T-cell (primary cell): ENCODE results near the gene FAM177A1. TPM values are rescaled to one million over a fixed set of nuclear protein-coding genes. Genes with fewer than 3 reads are reported as not detected.

Experiments used
- ATAC-seq, 4 experiments: fragments of 200-7000 bp in 3 of 4; fragments of 150-1000 bp in 1 of 4; cut with Tn5 transposase; replicated peaks in 1 of 4; 1 replicate in 3 of 4; 2 replicates in 1 of 4; pipeline ENCODE4 v1.10.0; 2021; ENCODE audit warnings: moderate library complexity in 3 of 4, mild to moderate bottlenecking in 2 of 4, moderate number of reproducible peaks in 1 of 4
- CTCF ChIA-PET, 2 donors: fragments of 300-600 bp; sonication (Branson Sonifier 250); formaldehyde crosslinking; loops; one replicate each; lab custom pipeline; 2022; ENCODE audit warnings: antibody characterized with exemption in 2 of 2; lab: Charles Lee
- POLR2A ChIA-PET, 2 donors: fragments of 300-600 bp; sonication (Branson Sonifier 250); formaldehyde crosslinking; loops; one replicate each; lab custom pipeline; 2022; ENCODE audit warnings: antibody characterized with exemption in 2 of 2; lab: Charles Lee
- DNase-seq, 35 experiments: peaks; one replicate each; pipeline versions ENCODE4 v3.0.0 to v3.0.0-alpha.2; 2013 to 2023
- H3K27ac ChIP-seq: one replicate; pipeline ENCODE4 v1.5.1; 2013; ENCODE audit warnings: low read length
- H3K27me3 ChIP-seq, 2 experiments: replicated peaks in 1 of 2; 1 replicate in 1 of 2; 2 replicates in 1 of 2; pipeline versions ENCODE4 v1.6.1 to v1.7.0; 2013; ENCODE audit warnings: low read length in 1 of 2, mixed read lengths in 1 of 2; ENCODE audit not compliant: control insufficient read depth in 2 of 2, insufficient read depth in 2 of 2; ENCODE audit errors: extremely low read depth in 1 of 2
- H3K36me3 ChIP-seq, 2 donors: 1 replicate in 1 of 2; 2 replicates in 1 of 2; pipeline versions ENCODE4 v1.6.1 to v1.7.0; 2013; ENCODE audit warnings: low read length in 1 of 2; ENCODE audit not compliant: control insufficient read depth in 2 of 2, insufficient read depth in 1 of 2; ENCODE audit errors: extremely low read depth in 1 of 2
- H3K4me1 ChIP-seq, 2 experiments: 1 replicate in 1 of 2; 2 replicates in 1 of 2; pipeline versions ENCODE4 v1.6.1 to v1.7.0; 2013; ENCODE audit warnings: low read length in 2 of 2, mixed read lengths in 1 of 2; ENCODE audit not compliant: insufficient read depth in 2 of 2, control insufficient read depth in 1 of 2; ENCODE audit errors: extremely low read depth in 1 of 2
- H3K4me3 ChIP-seq, 2 donors: 1 replicate in 1 of 2; 2 replicates in 1 of 2; pipeline versions ENCODE4 v1.5.1 to v1.7.0; 2013; ENCODE audit warnings: mild to moderate bottlenecking in 2 of 2, low read length in 1 of 2, moderate library complexity in 1 of 2; ENCODE audit not compliant: control insufficient read depth in 1 of 2; ENCODE audit errors: extremely low read depth in 1 of 2
- H3K9me3 ChIP-seq: 2 replicates; pipeline ENCODE4 v1.7.0; 2013
- H3K27ac Mint-ChIP-seq, 2 donors: one replicate each; pipeline ENCODE4 v1.8.0; 2020 to 2021; ENCODE audit warnings: mild to moderate bottlenecking in 2 of 2, mixed read lengths in 2 of 2
- H3K27me3 Mint-ChIP-seq, 2 donors: one replicate each; pipeline ENCODE4 v1.8.0; 2021 to 2022; ENCODE audit warnings: mixed read lengths in 2 of 2
- H3K36me3 Mint-ChIP-seq: one replicate; pipeline ENCODE4 v1.8.0; 2021; ENCODE audit warnings: mixed read lengths
- H3K4me1 Mint-ChIP-seq, 3 donors: one replicate each; pipeline ENCODE4 v1.8.0; 2020 to 2022; ENCODE audit warnings: mixed read lengths in 3 of 3, mild to moderate bottlenecking in 1 of 3
- H3K4me3 Mint-ChIP-seq, 3 donors: one replicate each; pipeline ENCODE4 v1.8.0; 2020 to 2022; ENCODE audit warnings: mild to moderate bottlenecking in 3 of 3, mixed read lengths in 3 of 3, moderate library complexity in 3 of 3
- H3K9me3 Mint-ChIP-seq, 3 donors: one replicate each; pipeline ENCODE4 v1.8.0; 2020 to 2022; ENCODE audit warnings: mixed read lengths in 3 of 3
- WGBS: methylation state at CpG from one replicate; pipeline ENCODE4 v1.1.5; 2013; ENCODE audit warnings: missing lambda C conversion rate; ENCODE audit not compliant: insufficient coverage; 5-methylcytosine and 5-hydroxymethylcytosine counted together
- total RNA-seq, 35 experiments: library from RNA in 6 of 35; stranded (reverse) in 6 of 35; fragments of 120-200 nt in 1 of 35; gene quantifications; one replicate each; pipeline versions ENCODE4 v1.2.1 to v1.2.4 and lab custom pipeline; 2013 to 2026

Gene FAM177A1
- 100 to 1,000 TPM in 2 of 5 donors, 10 to 100 TPM in 3; 35.7 to 141 (median 38.7) TPM for total RNA-seq
- total RNA-seq (2013): 39.2 TPM
- 21.8 to 165 (median 39.7) reads per million in 29 experiments for total RNA-seq (lab: John Stamatoyannopoulos, UW)

- Mint-ChIP-seq H3K4me3 (peak within 1 kb of the TSS; percentile 73 to 88 (median 85)), H3K9me3 (no peaks in the 10 kb centered on the region), H3K27me3 (no peaks in the 10 kb centered on the region), H3K4me1 (peaks cover 25 to 31% (median 27%) of the 10 kb centered on the region in 3 donors), H3K36me3 (peaks cover 14% of the 10 kb centered on the region), H3K27ac (peak within 1 kb of the TSS; percentile 95 to 96)
- CTCF ChIA-PET: interaction anchor here (0.5 to 2.8 kb wide), 11 partner anchors 19 to 374 kb away, joined by 3 to 15 read pairs (median 4); partner anchors contain the start of genes NFKBIA (in 1 of the 2) and SRP54 (in 1 of the 2)
- POLR2A ChIA-PET: interaction anchor here (0.5 to 3.0 kb wide), 30 partner anchors 9 to 510 kb away, joined by 3 to 58 read pairs (median 4); partner anchors contain the start of genes SRP54 (in 2 of the 2), BAZ1A (in 1 of the 2), NFKBIA (in 1 of the 2) and PPP2R3C (in 1 of the 2)
- Histone ChIP-seq H3K4me1 (peaks cover 4 to 12% of the 10 kb centered on the region in 2 experiments), H3K27me3 (no peaks in the 10 kb centered on the region), H3K4me3 (peak within 1 kb of the TSS; percentile 71 to 91), H3K9me3 (no peaks in the 10 kb centered on the region), H3K36me3 (peaks cover 1 to 3% of the 10 kb centered on the region in 2 donors), H3K27ac (peak within 1 kb of the TSS; percentile 99)
- WGBS: under 1% methylated on average over 75 of the region's 77 CpGs
- peak; percentile 83 to 93 (median 91) for ATAC-seq
- peak; percentile 93 to 100 (median 100) for DNase-seq
Measured at GRCh38 chr14:35046048-35046750, at the start of gene FAM177A1. Gene FAM177A1, plus strand, starts transcription at chr14:35046272. Its CDS starts 192 bp downstream, at chr14:35046464.

- Mint-ChIP-seq H3K27ac (peak overlapping the region in 1 of 2 donors; percentile 72), H3K27me3 (no peaks in the 10 kb centered on the region), H3K9me3 (no peaks in the 10 kb centered on the region), H3K4me1 (peaks cover 17 to 19% (median 17%) of the 10 kb centered on the region in 3 donors), H3K36me3 (peaks cover 28% of the 10 kb centered on the region), H3K4me3 (no peak overlapping the region)
- Histone ChIP-seq H3K27ac (no peak overlapping the region), H3K4me1 (no peaks in the 10 kb centered on the region), H3K36me3 (peaks cover 3 to 17% of the 10 kb centered on the region in 2 donors), H3K27me3 (no peaks in the 10 kb centered on the region), H3K4me3 (no peak overlapping the region), H3K9me3 (no peaks in the 10 kb centered on the region)
- DNase-seq: no peak
- no peak for ATAC-seq
- ChIA-PET CTCF (interaction anchor here in 1 of 2 donors (0.5 kb wide), 1 partner anchor 149 kb away, joined by 4 read pairs; no protein-coding TSS in a partner anchor), POLR2A (no interaction called here)
- WGBS: 87% methylated on average over 2 of the region's 3 CpGs
Measured at GRCh38 chr14:34997762-34998161, 48.3 kb upstream of the FAM177A1 start.

GRCh38 chr14:34999500-34999899 lies 46.6 kb upstream of the FAM177A1 start:
- Mint-ChIP-seq H3K4me3 (no peak overlapping the region), H3K4me1 (peaks cover 8 to 13% (median 11%) of the 10 kb centered on the region in 3 donors), H3K27ac (no peak overlapping the region), H3K9me3 (no peaks in the 10 kb centered on the region), H3K36me3 (peaks cover 34% of the 10 kb centered on the region), H3K27me3 (no peaks in the 10 kb centered on the region)
- ATAC-seq: no peak
- 100% methylated on average over 1 of the region's 3 CpGs for WGBS
- DNase-seq: no peak
- Histone ChIP-seq H3K9me3 (no peaks in the 10 kb centered on the region), H3K27ac (no peak overlapping the region), H3K27me3 (no peaks in the 10 kb centered on the region), H3K4me1 (no peaks in the 10 kb centered on the region), H3K36me3 (peaks cover 3 to 24% of the 10 kb centered on the region in 2 donors), H3K4me3 (no peak overlapping the region)
- POLR2A ChIA-PET: no interaction called here
- CTCF ChIA-PET: no interaction called here

GRCh38 chr14:35001621-35002020 lies 44.5 kb upstream of the FAM177A1 start:
- no peaks in the 10 kb centered on the region for H3K9me3 Mint-ChIP-seq
- no peaks in the 10 kb centered on the region for H3K27me3 ChIP-seq
- H3K4me1 Mint-ChIP-seq: peaks cover 0 to 5% (median 2%) of the 10 kb centered on the region in 3 donors
- H3K4me3 Mint-ChIP-seq: no peak overlapping the region
- no CpG with 5 or more reads among the region's 2 CpGs for WGBS
- no peaks in the 10 kb centered on the region for H3K27me3 Mint-ChIP-seq
- ATAC-seq (no peak), DNase-seq (no peak)
- no peaks in the 10 kb centered on the region for H3K9me3 ChIP-seq
- peaks cover 3 to 35% of the 10 kb centered on the region in 2 donors for H3K36me3 ChIP-seq
- H3K27ac Mint-ChIP-seq: no peak overlapping the region
- H3K36me3 Mint-ChIP-seq: peaks cover 42% of the 10 kb centered on the region
- ChIA-PET POLR2A (interaction anchor here (0.6 to 0.8 kb wide), 4 partner anchors 8 to 379 kb away, joined by 3 to 11 read pairs (median 3); no protein-coding TSS in a partner anchor), CTCF (no interaction called here)
- H3K4me3 ChIP-seq: no peak overlapping the region
- H3K4me1 ChIP-seq: no peaks in the 10 kb centered on the region
- no peak overlapping the region for H3K27ac ChIP-seq

GRCh38 chr14:35004839-35005238 lies 41.2 kb upstream of the FAM177A1 start:
- Histone ChIP-seq H3K36me3 (peaks cover 3 to 42% of the 10 kb centered on the region in 2 donors), H3K4me3 (no peak overlapping the region), H3K4me1 (no peaks in the 10 kb centered on the region), H3K27ac (no peak overlapping the region), H3K9me3 (no peaks in the 10 kb centered on the region), H3K27me3 (no peaks in the 10 kb centered on the region)
- no peaks in the 10 kb centered on the region for H3K9me3 Mint-ChIP-seq
- 100% methylated on average over 1 of the region's 1 CpG for WGBS
- H3K4me1 Mint-ChIP-seq: peaks cover 0 to 4% (median 0%) of the 10 kb centered on the region in 3 donors
- POLR2A ChIA-PET: interaction anchor here (0.6 kb wide), 2 partner anchors 231 to 265 kb away, joined by 3 to 6 read pairs; no protein-coding TSS in a partner anchor
- peaks cover 38% of the 10 kb centered on the region for H3K36me3 Mint-ChIP-seq
- CTCF ChIA-PET: interaction anchor here in 1 of 2 donors (0.5 kb wide), 1 partner anchor 22 kb away, joined by 4 read pairs; no protein-coding TSS in a partner anchor
- no peak overlapping the region for H3K4me3 Mint-ChIP-seq
- DNase-seq (no peak), ATAC-seq (no peak)
- no peaks in the 10 kb centered on the region for H3K27me3 Mint-ChIP-seq
- H3K27ac Mint-ChIP-seq: no peak overlapping the region

GRCh38 chr14:35016568-35016967 lies 29.5 kb upstream of the FAM177A1 start:
- H3K4me3 Mint-ChIP-seq: no peak overlapping the region
- no peak for ATAC-seq
- H3K27ac Mint-ChIP-seq: peak overlapping the region in 1 of 2 donors; percentile 12
- Histone ChIP-seq H3K4me1 (no peaks in the 10 kb centered on the region), H3K27me3 (no peaks in the 10 kb centered on the region), H3K9me3 (no peaks in the 10 kb centered on the region), H3K4me3 (no peak overlapping the region), H3K27ac (no peak overlapping the region), H3K36me3 (peaks cover 4 to 76% of the 10 kb centered on the region in 2 donors)
- H3K27me3 Mint-ChIP-seq: no peaks in the 10 kb centered on the region
- POLR2A ChIA-PET: no interaction called here
- no peaks in the 10 kb centered on the region for H3K9me3 Mint-ChIP-seq
- no peaks in the 10 kb centered on the region for H3K4me1 Mint-ChIP-seq
- WGBS: 100% methylated on average over 1 of the region's 1 CpG
- CTCF ChIA-PET: interaction anchor here in 1 of 2 donors (0.6 kb wide), 1 partner anchor 144 kb away, joined by 3 read pairs; no protein-coding TSS in a partner anchor
- DNase-seq: no peak
- H3K36me3 Mint-ChIP-seq: peaks cover 67% of the 10 kb centered on the region
